Activated T-cell treated with anti-CD3 and anti-CD28 coated beads, Interleukin-2, amount 50 U/mL, for 24 hours (primary cell): ENCODE measurements around the gene HOXA6.

ENCODE experiments used
- DNase-seq: peaks from one replicate; pipeline ENCODE4 v3.0.0-alpha.2; 2020
- H3K27ac Mint-ChIP-seq: 2 replicates; pipeline ENCODE4 v1.8.0; 2020; ENCODE audit warnings: mild to moderate bottlenecking, mixed read lengths
- H3K27me3 Mint-ChIP-seq: 2 replicates; pipeline ENCODE4 v1.8.0; 2020; ENCODE audit warnings: mixed read lengths
- H3K36me3 Mint-ChIP-seq: 2 replicates; pipeline ENCODE4 v1.8.0; 2020; ENCODE audit warnings: low read depth, mixed read lengths
- H3K4me1 Mint-ChIP-seq: 2 replicates; pipeline ENCODE4 v1.8.0; 2020; ENCODE audit warnings: low read depth, mixed read lengths
- H3K4me3 Mint-ChIP-seq: 2 replicates; pipeline ENCODE4 v1.8.0; 2020; ENCODE audit warnings: mild to moderate bottlenecking, moderate library complexity, mixed read lengths
- H3K9me3 Mint-ChIP-seq: 2 replicates; pipeline ENCODE4 v1.8.0; 2020; ENCODE audit warnings: mixed read lengths

Gene HOXA6

DNA sequence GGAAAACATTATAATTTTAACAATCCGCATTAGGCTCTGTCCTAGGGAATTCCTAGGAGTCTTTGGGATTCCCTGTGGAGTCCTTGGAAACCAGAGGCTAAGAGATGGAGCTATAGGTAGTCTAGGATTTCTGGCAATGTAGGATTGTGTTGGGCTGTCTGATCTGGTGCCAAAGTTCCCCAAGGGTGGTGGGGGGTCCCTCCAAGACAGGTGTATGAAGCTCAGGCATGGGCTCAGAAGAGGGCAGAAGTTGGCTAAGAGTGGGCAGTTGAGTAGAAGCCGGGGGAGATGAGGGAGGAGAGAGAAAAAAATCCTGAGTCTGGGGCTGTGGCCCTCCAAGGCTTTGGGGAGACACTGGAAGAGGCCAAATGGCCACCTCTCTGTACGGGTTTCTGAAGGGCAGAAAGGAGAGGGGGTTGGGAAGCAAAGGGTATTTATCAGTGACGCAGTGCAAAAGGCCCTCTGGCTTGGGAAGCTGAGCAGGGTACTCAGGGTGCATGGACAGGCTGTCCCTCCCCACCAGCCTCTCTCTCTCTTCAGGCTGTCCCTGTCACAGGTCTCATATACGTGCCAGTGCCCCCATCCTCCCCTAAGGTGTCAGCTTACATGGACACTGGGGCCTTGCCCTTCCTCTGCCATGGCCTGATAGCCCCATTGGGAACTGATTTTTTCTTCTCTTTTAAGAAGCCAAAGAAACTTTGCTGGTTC is 929 bp downstream of the HOXA6 start:
- H3K4me3 Mint-ChIP-seq: no peak overlapping the region
- no peaks in the 10 kb centered on the region for H3K36me3 Mint-ChIP-seq
- H3K9me3 Mint-ChIP-seq: no peaks in the 10 kb centered on the region
- H3K4me1 Mint-ChIP-seq: peaks cover 22% of the 10 kb centered on the region
- no peak overlapping the region for H3K27ac Mint-ChIP-seq
- no peak for DNase-seq
- peaks cover 88% of the 10 kb centered on the region for H3K27me3 Mint-ChIP-seq

DNA sequence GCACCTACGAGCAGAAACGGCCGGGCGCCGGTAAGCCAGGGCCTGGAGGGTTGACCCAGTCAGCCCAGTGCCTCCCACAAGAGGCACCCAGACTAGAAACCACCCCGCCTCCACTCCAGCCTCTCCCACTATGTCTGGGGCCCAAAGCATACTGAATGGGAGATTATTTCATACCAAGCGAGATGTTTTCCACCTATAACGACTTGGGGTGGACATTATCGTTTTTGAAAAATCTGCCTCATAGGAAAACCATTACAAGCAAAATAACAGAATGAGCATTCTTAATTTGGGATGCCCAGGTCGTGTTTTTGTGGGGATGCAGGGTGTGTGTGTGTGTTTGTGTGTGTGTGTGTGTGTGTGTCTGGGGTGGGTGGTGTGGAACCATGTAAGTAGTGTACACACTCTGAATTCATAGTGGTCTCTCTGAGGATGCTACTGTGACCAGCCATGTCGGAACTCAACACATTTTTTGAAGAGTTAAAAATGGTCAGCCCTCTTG is 1.6 kb downstream of the HOXA6 start:
- no peak overlapping the region for H3K27ac Mint-ChIP-seq
- no peaks in the 10 kb centered on the region for H3K36me3 Mint-ChIP-seq
- no peak overlapping the region for H3K4me3 Mint-ChIP-seq
- peaks cover 88% of the 10 kb centered on the region for H3K27me3 Mint-ChIP-seq
- H3K4me1 Mint-ChIP-seq: peaks cover 15% of the 10 kb centered on the region
- H3K9me3 Mint-ChIP-seq: no peaks in the 10 kb centered on the region
- DNase-seq: no peak

DNA sequence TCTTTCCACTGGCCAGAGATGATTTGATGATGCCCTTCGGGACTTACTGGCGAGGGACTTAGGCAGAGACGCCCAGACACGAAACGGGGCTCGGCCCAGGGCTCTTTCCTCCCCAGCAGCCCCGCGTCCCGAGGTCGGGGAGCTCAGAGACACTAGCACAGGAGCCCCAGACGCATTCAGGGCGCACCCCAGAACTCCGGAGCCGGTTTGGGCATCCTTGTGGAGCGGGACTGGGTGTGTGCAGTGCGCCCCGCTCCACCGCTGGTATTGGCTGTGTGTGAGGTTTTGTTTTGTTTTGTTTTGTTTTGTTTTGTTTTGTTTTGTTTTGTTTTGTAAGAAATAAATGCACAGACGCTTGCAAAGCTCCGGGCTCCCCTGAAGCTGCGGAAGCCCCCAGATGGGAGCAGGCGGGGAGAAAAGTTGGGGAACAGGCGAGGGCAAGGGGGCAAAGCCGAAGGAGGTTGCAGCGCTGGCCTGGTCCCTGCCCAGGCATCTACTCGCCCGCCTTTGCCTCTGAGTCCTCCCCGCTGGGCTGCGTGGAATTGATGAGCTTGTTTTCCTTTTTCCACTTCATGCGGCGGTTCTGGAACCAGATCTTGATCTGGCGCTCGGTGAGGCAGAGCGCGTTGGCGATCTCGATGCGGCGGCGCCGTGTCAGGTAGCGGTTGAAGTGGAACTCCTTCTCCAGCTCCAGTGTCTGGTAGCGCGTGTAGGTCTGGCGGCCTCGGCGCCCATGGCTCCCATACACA is 2.2 kb downstream of the HOXA6 start:
- Mint-ChIP-seq H3K27ac (no peak overlapping the region), H3K27me3 (peaks cover 81% of the 10 kb centered on the region), H3K4me3 (no peak overlapping the region)

DNA sequence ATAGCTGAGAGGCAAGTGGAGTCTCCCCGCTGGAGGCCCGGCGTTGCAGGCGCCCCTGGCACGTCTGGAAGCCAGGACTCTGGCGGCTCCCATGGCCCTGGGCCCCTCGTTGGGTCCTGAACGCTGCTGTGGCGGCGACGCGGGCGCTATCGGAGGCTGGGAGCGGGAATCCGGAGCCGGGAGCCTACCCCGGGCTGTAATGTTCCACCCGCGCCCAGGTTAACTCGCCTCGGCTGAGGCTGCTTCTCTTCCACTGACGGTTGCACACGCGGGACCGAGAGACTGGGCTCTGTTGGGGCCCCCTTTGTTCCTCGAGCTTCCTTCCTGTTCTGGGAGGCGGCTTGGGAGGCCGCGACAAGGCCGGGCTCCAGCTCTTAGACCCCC is 2.8 kb downstream of the HOXA6 start:
- H3K27ac Mint-ChIP-seq: no peak overlapping the region
- H3K27me3 Mint-ChIP-seq: peaks cover 76% of the 10 kb centered on the region
- no peaks in the 10 kb centered on the region for H3K9me3 Mint-ChIP-seq
- no peaks in the 10 kb centered on the region for H3K36me3 Mint-ChIP-seq
- no peak overlapping the region for H3K4me3 Mint-ChIP-seq
- DNase-seq: no peak
- H3K4me1 Mint-ChIP-seq: peaks cover 8% of the 10 kb centered on the region

More for the DNA sequence above, 2.2 kb downstream of the HOXA6 start:
- Mint-ChIP-seq H3K9me3 (no peaks in the 10 kb centered on the region), H3K4me1 (peaks cover 10% of the 10 kb centered on the region), H3K36me3 (no peaks in the 10 kb centered on the region)
- no peak for DNase-seq

DNA sequence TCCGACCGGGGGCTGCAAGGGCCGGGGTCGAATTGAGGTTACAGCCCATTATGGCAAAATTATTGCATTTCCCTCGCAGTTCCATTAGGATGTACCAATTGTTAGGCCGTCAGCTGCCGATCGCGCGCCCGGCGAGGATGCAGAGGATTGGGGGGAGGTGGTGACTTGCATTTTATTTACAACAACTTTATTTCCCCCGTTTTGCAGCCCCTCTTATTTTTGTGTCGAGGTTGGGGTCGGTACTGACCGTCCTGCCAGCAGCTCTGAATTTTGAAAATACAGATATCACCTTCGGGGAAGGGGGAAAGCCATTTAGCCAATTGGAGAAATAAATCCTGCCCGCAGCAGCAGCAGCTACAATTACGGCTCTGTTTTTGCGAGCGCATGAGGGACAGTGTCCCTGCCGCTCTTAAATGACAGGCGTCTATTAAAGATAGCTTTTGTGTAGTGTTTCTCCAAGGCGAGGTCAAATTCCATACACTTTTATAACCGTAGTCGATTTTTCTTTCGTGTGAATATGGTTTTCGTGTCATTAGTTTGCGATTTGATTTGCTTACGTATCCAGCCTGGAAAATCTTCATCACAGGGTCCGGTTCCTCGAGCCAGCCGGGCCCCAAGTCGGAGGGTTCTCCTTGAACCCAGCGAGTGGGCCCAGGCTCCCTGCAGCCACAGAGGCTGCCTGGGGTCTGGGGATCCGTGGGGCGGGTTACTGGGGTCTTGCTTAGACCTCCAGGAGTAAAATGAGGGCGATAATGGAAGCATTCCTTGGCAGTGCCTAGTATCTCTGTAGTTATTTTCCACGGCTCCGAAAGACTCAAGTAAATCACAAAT is 3.4 kb downstream of the HOXA6 start:
- Mint-ChIP-seq H3K27me3 (peaks cover 70% of the 10 kb centered on the region), H3K4me3 (no peak overlapping the region), H3K9me3 (no peaks in the 10 kb centered on the region), H3K4me1 (peaks cover 8% of the 10 kb centered on the region), H3K27ac (no peak overlapping the region), H3K36me3 (no peaks in the 10 kb centered on the region)
- DNase-seq: no peak

DNA sequence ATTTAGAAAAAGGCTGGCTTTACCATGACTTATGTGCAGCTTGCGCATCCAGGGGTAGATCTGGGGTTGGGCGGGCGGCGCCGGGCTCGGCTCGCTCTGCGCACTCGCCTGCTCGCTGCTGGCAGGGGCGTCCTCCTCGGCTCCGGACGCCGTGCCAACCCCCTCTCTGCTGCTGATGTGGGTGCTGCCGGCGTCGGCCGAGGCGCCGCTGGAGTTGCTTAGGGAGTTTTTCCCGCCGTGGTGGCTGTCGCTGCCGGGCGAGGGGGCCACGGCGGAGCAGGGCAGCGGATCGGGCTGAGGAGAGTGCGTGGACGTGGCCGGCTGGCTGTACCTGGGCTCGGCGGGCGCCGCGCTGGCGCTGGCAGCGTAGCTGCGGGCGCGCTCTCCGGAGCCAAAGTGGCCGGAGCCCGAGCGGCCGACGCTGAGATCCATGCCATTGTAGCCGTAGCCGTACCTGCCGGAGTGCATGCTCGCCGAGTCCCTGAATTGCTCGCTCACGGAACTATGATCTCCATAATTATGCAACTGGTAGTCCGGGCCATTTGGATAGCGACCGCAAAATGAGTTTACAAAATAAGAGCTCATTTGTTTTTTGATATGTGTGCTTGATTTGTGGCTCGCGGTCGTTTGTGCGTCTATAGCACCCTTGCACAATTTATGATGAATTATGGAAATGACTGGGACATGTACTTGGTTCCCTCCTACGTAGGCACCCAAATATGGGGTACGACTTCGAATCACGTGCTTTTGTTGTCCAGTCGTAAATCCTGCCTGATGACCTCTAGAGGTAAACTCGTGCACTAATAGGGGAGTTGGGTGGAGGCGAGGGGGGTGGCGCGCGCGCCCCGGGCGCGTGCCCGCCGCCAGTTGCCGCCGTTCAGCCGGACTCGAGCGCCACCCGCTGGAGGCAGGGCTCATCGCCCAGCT is 4.3 kb downstream of the HOXA6 start, which contains the start of gene HOXA5:
Gene HOXA5, minus strand, starts transcription at position 659 of the 927 bp plus-strand sequence. Its CDS starts 74 bp downstream, at position 585.
- H3K4me3 Mint-ChIP-seq: no peak within 1 kb of the TSS
- no peak within 1 kb of the TSS for H3K27ac Mint-ChIP-seq
- DNase-seq: no peak
- H3K9me3 Mint-ChIP-seq: no peaks in the 10 kb centered on the region
- no peaks in the 10 kb centered on the region for H3K36me3 Mint-ChIP-seq
- H3K27me3 Mint-ChIP-seq: peaks cover 67% of the 10 kb centered on the region
- H3K4me1 Mint-ChIP-seq: peaks cover 6% of the 10 kb centered on the region

DNA sequence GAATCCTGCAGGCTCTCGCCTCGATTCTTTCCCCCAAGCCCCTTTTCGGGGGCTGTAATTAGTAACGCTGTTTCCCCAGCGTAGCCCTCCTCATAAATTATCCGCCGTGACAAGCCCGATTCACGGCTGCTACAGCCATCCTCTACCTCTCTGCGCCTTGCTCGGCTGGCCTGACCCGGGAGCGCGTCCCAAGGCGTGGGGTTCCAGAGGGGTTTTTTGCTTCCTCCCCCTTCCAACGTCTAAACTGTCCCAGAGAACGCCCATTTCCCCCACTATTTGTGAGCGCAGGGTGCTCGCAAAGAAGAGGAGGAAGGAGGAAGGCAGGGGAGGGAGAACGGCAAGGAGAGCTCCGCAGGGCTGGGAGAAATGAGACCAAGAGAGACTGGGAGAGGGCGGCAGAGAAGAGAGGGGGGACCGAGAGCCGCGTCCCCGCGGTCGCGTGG is 5.0 kb downstream of the HOXA6 start:
- Mint-ChIP-seq H3K27ac (no peak overlapping the region), H3K36me3 (no peaks in the 10 kb centered on the region), H3K27me3 (peaks cover 68% of the 10 kb centered on the region), H3K4me3 (no peak overlapping the region), H3K4me1 (peaks cover 2% of the 10 kb centered on the region), H3K9me3 (no peaks in the 10 kb centered on the region)
- DNase-seq: no peak

DNA sequence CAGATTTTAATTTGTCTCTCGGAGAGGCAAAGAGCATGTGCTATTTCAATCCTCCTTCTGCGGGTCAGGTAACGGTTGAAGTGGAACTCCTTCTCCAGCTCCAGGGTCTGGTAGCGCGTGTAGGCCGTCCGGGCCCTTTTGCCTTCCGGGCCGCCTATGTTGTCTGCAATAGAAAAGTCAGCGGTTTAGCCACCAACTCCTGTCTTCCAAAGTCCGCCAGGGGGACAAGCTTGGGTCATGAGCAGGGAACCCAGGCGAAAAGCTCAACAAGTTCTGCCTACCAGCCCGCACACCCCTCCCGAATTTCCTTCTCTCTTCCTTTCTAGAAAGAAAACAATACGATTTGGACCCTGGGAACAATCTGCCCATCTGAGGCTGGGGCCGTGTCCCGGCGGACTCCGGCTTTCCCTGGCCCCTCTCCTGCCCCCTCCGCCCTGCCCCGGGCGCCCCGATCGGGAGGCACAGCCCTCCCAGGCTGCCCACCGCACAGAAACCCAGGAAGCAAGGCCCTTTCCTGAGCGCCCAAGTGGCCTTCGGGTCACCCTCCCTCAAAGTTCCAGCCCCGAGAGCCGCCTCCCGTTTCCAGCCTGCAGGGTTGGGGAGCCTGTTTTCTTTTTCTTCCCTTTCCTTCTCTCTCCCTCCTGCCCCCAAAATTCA is 5.5 kb downstream of the HOXA6 start:
- Mint-ChIP-seq H3K4me1 (no peaks in the 10 kb centered on the region), H3K9me3 (no peaks in the 10 kb centered on the region), H3K4me3 (no peak overlapping the region), H3K27ac (no peak overlapping the region), H3K36me3 (no peaks in the 10 kb centered on the region), H3K27me3 (peaks cover 68% of the 10 kb centered on the region)
- no peak for DNase-seq

DNA sequence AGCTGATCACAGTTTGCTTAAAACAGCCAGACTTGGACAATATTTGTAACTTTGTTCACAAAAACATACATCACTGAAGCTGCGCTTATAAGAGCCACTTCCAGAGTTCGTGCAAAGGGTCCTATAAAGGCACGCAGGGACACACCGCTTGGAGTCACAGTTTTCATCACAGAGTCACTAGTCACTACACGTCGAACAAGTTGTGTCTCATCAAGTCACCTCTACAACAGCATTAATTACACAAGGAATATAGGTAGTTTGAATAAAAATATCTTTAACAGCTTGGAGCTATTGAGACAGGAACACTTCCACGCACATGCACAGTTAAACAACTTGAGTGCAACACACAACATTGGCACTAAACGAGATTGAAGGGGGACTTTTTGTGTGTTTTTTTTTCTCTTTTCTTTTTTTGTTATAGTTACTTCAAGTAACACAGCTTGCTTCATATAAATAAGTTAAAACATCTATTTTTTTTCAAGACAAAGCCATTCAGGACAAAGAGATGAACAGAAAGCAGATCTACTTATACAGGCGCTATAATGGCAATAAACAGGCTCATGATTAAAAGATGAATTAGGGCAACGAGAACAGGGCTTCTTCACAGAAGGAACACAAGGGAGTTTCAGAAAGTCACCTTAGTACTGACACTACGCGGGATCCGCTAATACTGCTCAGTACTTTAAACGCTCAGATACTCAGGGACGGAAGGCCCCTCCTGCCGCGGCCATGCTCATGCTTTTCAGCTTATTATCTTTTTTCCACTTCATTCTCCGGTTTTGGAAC is 6.2 kb downstream of the HOXA6 start:
- DNase-seq: no peak
- no peak overlapping the region for H3K27ac Mint-ChIP-seq
- H3K4me1 Mint-ChIP-seq: no peaks in the 10 kb centered on the region
- H3K27me3 Mint-ChIP-seq: peaks cover 68% of the 10 kb centered on the region
- H3K9me3 Mint-ChIP-seq: no peaks in the 10 kb centered on the region
- H3K4me3 Mint-ChIP-seq: no peak overlapping the region
- no peaks in the 10 kb centered on the region for H3K36me3 Mint-ChIP-seq

DNA sequence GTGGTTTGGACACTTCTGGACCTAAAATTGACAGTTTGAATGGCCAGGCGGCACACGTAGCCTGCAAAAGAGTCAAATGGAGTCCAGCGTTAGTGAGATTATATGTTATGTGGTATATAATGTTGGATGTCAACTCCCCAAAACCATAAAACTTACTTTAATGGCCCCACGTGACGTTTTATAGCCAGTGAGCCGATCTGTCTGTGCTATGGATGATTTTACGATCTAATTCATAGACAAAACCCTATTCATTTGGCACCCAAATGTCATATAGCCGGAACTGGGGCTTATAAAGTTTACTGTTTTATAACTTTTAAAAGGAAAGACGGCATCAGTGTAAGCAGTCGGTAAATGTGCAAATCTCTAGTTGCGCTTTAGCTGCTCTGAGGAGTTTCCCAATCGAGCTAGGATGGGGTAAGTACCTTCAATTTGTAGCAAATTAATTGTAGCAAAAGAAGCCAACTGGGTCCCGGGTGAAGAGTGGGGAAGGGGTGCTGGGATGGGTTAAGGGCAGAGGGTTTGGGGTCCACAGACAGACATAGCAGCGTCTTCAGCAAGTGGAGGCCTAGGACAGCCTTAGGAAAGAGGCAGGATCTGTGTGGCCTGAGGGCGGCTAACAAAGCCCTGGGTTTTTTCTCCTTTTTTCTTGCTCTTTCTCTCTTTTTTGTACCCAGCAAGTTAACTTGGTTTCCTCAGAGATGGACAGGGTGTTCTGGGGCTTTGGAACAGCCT is 7.3 kb downstream of the HOXA6 start:
- no peak for DNase-seq
- Mint-ChIP-seq H3K27ac (no peak overlapping the region), H3K4me3 (no peak overlapping the region), H3K27me3 (peaks cover 68% of the 10 kb centered on the region), H3K4me1 (peaks cover 9% of the 10 kb centered on the region), H3K9me3 (no peaks in the 10 kb centered on the region), H3K36me3 (no peaks in the 10 kb centered on the region)

DNA sequence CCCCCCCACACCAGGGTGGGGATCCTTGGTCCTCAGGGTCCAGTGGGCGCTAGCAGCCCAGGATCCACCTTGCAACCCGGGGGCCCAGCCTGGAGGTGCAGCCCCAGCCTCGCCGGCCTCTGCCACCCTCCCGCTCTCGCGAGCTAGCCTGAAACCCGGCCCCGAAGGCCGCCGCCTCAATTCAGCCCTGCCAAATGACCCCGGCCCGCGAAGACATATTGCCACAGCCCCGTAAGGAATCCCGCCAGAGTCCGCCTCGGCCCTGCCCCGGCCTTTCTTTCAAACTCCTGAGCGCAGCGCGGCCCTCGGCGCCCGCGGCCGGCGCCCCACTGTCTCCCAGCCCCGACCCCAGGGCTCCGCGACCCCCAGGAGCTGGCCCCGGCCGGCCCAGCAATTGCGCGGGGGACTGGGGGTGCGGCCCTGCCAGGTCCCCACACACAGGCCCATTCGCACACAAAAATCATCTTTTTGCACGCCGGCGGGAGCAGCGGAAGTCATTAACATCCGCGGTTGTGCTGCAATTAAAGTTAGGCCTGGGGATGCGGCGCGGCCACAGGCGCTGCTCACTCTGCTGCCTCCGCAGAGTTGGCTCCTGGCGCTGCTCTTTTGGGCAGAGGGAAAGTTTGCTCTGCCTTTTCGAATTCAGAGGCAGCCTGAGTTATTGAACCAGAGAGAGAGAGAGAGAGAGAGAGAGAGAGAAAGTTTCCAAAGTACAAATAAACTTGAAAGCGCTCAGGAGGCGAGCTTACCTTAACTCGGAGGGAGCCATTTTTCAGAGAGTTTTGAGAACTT is 8.0 kb downstream of the HOXA6 start:
- peaks cover 69% of the 10 kb centered on the region for H3K27me3 Mint-ChIP-seq
- no peak for DNase-seq
- H3K4me1 Mint-ChIP-seq: peaks cover 15% of the 10 kb centered on the region
- H3K36me3 Mint-ChIP-seq: no peaks in the 10 kb centered on the region
- H3K27ac Mint-ChIP-seq: no peak overlapping the region
- no peak overlapping the region for H3K4me3 Mint-ChIP-seq
- peaks cover 1% of the 10 kb centered on the region for H3K9me3 Mint-ChIP-seq

DNA sequence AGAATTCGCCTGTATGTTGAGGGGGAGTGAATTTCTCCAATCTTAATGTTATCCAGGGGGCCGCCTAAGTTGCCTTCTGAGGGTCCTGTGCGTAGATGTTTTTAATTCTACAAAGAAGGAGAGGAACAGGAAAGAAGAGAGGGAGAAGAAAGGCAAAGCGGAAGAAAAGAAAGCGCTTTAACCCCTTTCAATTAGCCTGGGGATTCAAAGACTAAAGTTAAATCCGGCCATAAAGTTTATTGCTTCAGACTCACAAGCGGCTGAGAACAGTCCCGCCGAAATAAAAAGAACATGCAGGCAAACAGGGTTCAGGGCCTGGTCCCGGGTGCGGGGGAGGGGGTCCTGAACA is 8.6 kb downstream of the HOXA6 start:
- peaks cover 68% of the 10 kb centered on the region for H3K27me3 Mint-ChIP-seq
- no peak for DNase-seq

More for the DNA sequence above, 8.6 kb downstream of the HOXA6 start:
- Mint-ChIP-seq H3K9me3 (peaks cover 2% of the 10 kb centered on the region), H3K27ac (no peak overlapping the region), H3K36me3 (no peaks in the 10 kb centered on the region), H3K4me1 (peaks cover 21% of the 10 kb centered on the region), H3K4me3 (no peak overlapping the region)
